IPS DF 6.9 (cell line): Measurements from ENCODE around the gene MMP14.

ENCODE experiments used
- DNase-seq: peaks from one replicate; pipeline ENCODE4 v3.0.0-alpha.2; 2013; ENCODE audit warnings: low read depth, low spot score
- H3K27ac ChIP-seq: one replicate; pipeline ENCODE4 v1.5.1; 2013; ENCODE audit warnings: low read length, control low read depth
- H3K27me3 ChIP-seq: 2 replicates; pipeline ENCODE4 v1.6.1; 2013; ENCODE audit warnings: mild to moderate bottlenecking, low read length; ENCODE audit not compliant: control insufficient read depth, insufficient read depth
- H3K36me3 ChIP-seq: 2 replicates; pipeline ENCODE4 v1.6.1; 2013; ENCODE audit warnings: low read length; ENCODE audit not compliant: control insufficient read depth, insufficient read depth
- H3K4me1 ChIP-seq: 2 replicates; pipeline ENCODE4 v1.6.1; 2013; ENCODE audit warnings: low read length; ENCODE audit not compliant: control insufficient read depth, insufficient read depth
- H3K4me3 ChIP-seq: 2 replicates; pipeline ENCODE4 v1.5.1; 2013; ENCODE audit warnings: mild to moderate bottlenecking, low read length
- H3K9me3 ChIP-seq: 2 replicates; pipeline ENCODE4 v1.6.1; 2013; ENCODE audit warnings: low read length, inconsistent platforms; ENCODE audit not compliant: control insufficient read depth, insufficient read depth
- WGBS: extraction: QIAGEN DNeasy Blood & Tissue Kit; methylation state at CpG from one replicate; pipeline ENCODE4 v1.1.7; 2013; ENCODE audit warnings: mixed read lengths, missing lambda C conversion rate; ENCODE audit not compliant: insufficient read length, insufficient coverage; 5-methylcytosine and 5-hydroxymethylcytosine counted together

The MMP14 gene

GRCh38 chr14:22829661-22830442 lies 6.5 kb upstream of the MMP14 start, which contains the start of gene MRPL52:
TSS of gene MRPL52 (plus strand) at chr14:22829887. CDS start at chr14:22829913, 26 bp downstream.
- H3K27ac ChIP-seq = no peak within 1 kb of the TSS
- no peak for DNase-seq
- H3K27me3 ChIP-seq = no peaks in the 10 kb centered on the region
- no peaks in the 10 kb centered on the region for H3K4me1 ChIP-seq
- H3K36me3 ChIP-seq = 0 out of 2 replicates have a peak, but pooled peaks cover 4% of the 10 kb centered on the region
- WGBS = no CpG with 5 or more reads among the region's 41 CpGs
- no peaks in the 10 kb centered on the region for H3K9me3 ChIP-seq
- peak within 1 kb of the TSS; percentile 99; the same call in 1 of the 2 replicates for H3K4me3 ChIP-seq

DNA sequence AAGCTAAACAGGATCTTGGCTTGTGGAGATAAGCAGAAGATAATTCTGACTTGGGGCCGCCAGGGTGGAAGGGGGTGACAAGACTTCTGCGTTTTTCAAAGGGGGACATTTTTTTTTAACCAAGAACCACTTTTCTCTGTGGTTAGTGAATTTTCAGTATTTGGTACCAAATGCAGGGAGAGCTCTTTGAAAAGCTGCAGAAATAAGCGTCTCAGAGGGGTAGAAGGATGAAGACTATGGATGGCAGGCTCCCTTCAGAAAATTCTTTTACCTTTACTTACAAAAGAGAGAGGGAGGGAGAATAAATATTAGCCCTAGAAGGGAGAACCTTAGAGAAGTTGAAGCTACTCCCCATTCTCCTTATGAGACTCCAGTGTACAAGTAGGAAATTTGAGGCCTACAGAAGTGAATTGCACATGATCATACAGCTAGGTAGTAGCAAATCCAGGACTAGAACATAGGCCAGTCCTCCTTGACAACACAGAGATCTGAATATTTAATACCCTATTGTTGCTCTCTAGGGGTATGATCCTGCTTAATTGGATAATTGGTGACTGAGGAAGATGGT lies 5.9 kb upstream of the MMP14 start:
- no peak for DNase-seq
- H3K36me3 ChIP-seq = 0 out of 2 replicates have a peak, but pooled peaks cover 4% of the 10 kb centered on the region
- no peak overlapping the region for H3K27ac ChIP-seq
- H3K4me3 ChIP-seq = peak overlapping the region; percentile 99; the same call in 1 of the 2 replicates
- no peaks in the 10 kb centered on the region for H3K27me3 ChIP-seq
- no CpG with 5 or more reads among the region's 3 CpGs for WGBS
- H3K9me3 ChIP-seq = no peaks in the 10 kb centered on the region
- H3K4me1 ChIP-seq = no peaks in the 10 kb centered on the region

DNA sequence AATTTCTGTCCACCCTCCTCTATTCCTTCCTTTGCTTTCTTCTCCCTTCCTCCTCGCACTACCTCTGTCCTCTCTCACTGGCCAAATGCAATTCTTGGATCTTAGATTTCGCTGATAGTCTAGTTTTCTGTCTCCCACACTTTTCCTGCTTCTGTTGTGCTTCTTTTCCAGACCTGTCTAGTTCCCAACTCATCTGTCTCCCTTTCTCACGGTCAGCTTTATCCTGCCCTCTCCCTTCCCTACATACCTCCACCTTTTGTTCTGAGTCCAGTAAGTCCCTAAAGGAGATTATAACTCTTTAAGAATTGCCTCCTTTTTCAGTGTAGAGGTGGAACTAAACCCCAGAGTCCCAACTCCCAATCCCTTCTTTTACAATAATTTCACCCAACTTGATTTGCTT lies 880 bp upstream of the MMP14 start:
- DNase-seq = no peak
- H3K27me3 ChIP-seq = no peaks in the 10 kb centered on the region
- no peaks in the 10 kb centered on the region for H3K9me3 ChIP-seq
- peaks cover 12% of the 10 kb centered on the region for H3K4me1 ChIP-seq
- WGBS = no CpG with 5 or more reads among the region's 3 CpGs
- H3K4me3 ChIP-seq = no peak overlapping the region
- no peak overlapping the region for H3K27ac ChIP-seq
- 0 out of 2 replicates have a peak, but pooled peaks cover 4% of the 10 kb centered on the region for H3K36me3 ChIP-seq

DNA sequence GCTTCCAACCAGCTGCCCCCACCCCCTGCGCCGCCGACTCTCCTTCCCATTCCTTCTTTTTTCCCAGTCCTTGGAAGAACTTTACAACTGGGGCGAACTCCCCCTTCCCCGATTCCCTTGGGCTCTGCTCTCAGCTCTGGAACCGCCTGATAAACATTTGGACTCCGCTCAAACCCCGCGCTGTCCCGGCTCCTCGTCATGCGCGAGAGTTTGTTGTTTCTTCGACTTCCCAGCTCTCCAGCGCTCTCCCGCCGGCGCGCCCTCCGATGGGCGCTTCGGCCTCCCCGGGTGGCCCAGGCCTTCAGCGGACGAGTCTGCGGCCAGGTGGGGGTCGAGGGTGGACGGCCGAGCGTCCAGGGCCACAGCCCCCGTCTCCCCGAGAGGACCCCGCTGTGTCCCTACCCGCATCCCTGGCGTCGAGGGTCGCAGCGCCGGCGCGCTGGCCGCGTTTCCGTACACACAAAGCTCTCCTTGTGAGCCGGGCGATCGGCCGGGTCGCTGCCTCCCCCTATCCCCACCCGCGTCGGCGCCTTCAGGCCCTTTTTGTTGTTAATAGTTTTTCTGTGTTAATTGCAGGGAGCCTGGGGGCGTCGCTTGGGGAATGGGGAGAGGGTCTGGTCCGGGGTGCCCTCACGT lies 847 bp downstream of the MMP14 start:
- no peaks in the 10 kb centered on the region for H3K9me3 ChIP-seq
- H3K4me3 ChIP-seq = peak overlapping the region; percentile 79
- DNase-seq = no peak
- peaks cover 7% of the 10 kb centered on the region for H3K36me3 ChIP-seq
- H3K27me3 ChIP-seq = no peaks in the 10 kb centered on the region
- H3K27ac ChIP-seq = no peak overlapping the region
- H3K4me1 ChIP-seq = peaks cover 12% of the 10 kb centered on the region
- no CpG with 5 or more reads among the region's 57 CpGs for WGBS

- Histone ChIP-seq H3K27ac (no peak overlapping the region), H3K4me3 (peak overlapping the region; percentile 79; the same call in 1 of the 2 replicates), H3K4me1 (peaks cover 12% of the 10 kb centered on the region), H3K27me3 (no peaks in the 10 kb centered on the region), H3K9me3 (no peaks in the 10 kb centered on the region), H3K36me3 (peaks cover 11% of the 10 kb centered on the region)
- DNase-seq = no peak
- WGBS = no CpG with 5 or more reads among the region's 25 CpGs
Measured at GRCh38 chr14:22837750-22838538, 1.6 kb downstream of the MMP14 start.

- Histone ChIP-seq H3K9me3 (no peaks in the 10 kb centered on the region), H3K27me3 (no peaks in the 10 kb centered on the region), H3K36me3 (peaks cover 16% of the 10 kb centered on the region), H3K4me1 (peaks cover 12% of the 10 kb centered on the region), H3K27ac (no peak overlapping the region), H3K4me3 (no peak overlapping the region)
- WGBS = no CpG with 5 or more reads among the region's 6 CpGs
- DNase-seq = no peak
Measured at GRCh38 chr14:22838631-22839041, 2.3 kb downstream of the MMP14 start.

DNA sequence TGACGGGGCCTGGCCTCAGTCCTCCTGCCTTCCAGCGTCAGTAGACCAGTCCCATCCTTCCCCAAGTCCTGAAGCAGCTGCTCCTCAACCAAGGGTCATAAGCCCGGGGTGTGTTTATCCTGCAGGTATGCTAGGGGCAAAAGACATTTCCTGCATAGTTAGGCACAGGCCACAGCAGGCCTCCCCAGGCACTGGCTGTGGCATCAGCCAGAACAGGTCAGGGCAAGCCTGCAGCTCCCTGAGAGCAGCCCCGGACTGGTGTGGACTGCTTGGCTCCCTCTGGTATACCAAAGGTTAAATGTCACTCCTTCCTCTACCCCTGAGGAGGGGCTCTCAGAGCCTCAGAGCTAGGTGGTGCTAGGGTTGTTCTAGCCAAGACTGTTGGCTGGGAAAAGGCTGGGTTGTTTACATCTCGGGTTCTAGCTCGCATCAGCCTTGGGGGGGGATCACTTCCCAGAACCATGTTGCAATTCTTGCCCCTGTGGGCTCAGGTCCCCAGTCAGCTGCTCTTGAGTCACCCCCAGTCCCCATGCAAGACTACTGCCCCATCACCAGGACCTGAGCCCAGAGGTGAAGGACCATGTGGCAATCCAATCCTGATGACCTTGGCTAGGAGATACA lies 2.9 kb downstream of the MMP14 start:
- H3K27ac ChIP-seq = no peak overlapping the region
- peaks cover 13% of the 10 kb centered on the region for H3K36me3 ChIP-seq
- no peaks in the 10 kb centered on the region for H3K9me3 ChIP-seq
- peaks cover 12% of the 10 kb centered on the region for H3K4me1 ChIP-seq
- no peak for DNase-seq
- no peak overlapping the region for H3K4me3 ChIP-seq
- no CpG with 5 or more reads among the region's 6 CpGs for WGBS
- no peaks in the 10 kb centered on the region for H3K27me3 ChIP-seq

DNA sequence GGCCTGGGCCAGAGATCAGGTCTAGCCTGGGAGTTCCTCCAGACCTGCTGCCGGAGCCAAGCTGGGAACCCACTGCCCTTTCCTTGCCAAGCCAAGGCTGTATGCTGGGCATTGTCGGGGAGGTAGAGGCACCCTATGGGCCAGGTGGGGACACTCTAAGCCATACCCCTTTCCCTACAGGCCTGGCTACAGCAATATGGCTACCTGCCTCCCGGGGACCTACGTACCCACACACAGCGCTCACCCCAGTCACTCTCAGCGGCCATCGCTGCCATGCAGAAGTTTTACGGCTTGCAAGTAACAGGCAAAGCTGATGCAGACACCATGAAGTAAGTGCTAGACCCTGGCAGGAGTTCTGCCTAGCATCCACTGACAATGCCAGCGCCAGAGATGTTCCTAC lies 4.9 kb downstream of the MMP14 start:
- Histone ChIP-seq H3K27ac (no peak overlapping the region), H3K27me3 (no peaks in the 10 kb centered on the region), H3K4me1 (peaks cover 12% of the 10 kb centered on the region), H3K4me3 (no peak overlapping the region), H3K9me3 (no peaks in the 10 kb centered on the region), H3K36me3 (peaks cover 28% of the 10 kb centered on the region)
- no CpG with 5 or more reads among the region's 9 CpGs for WGBS
- DNase-seq = no peak

GRCh38 chr14:22841769-22842168 lies 5.4 kb downstream of the MMP14 start:
- H3K27ac ChIP-seq = no peak overlapping the region
- WGBS = no CpG with 5 or more reads among the region's 8 CpGs
- no peak overlapping the region for H3K4me3 ChIP-seq
- H3K4me1 ChIP-seq = peaks cover 12% of the 10 kb centered on the region
- H3K27me3 ChIP-seq = no peaks in the 10 kb centered on the region
- no peak for DNase-seq
- peaks cover 30% of the 10 kb centered on the region for H3K36me3 ChIP-seq
- H3K9me3 ChIP-seq = no peaks in the 10 kb centered on the region
